ENCODE measurements around the gene HID1.

DNA sequence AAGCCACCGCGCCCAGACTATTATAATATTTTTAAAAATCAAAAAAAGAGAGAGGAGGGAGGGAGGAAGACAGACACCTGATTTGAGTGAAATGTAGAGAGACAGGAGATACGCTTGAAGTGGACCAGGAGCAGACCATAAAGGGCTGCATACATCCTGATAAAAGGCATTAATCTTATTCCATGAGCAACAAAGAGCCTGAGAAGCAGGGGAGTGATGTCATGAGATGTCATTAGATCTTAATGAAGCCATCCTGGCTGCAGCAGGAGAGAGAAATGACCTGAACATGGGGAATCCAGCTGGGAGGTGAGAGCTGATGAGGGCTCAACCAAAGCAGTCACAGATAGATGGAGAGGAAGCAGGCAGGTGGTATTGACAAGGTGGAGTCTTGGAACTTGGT, 5.2 kb upstream of the HID1 start:
- TF ChIP-seq EZH2phosphoT487 (IDR thresholded peaks at IDR 0.05; ENCODE audit: borderline replicate concordance) (no peak), POLR2A (IDR thresholded peaks at IDR 0.05; ENCODE audit: borderline replicate concordance, extremely low read depth, insufficient read depth, insufficient read length) (no peak), EGR1 (IDR thresholded peaks at IDR 0.05; ENCODE audit: low read depth) (no peak), JUND (IDR thresholded peaks at IDR 0.05) (no peak)
- TF ChIP-seq, protein P1, sequence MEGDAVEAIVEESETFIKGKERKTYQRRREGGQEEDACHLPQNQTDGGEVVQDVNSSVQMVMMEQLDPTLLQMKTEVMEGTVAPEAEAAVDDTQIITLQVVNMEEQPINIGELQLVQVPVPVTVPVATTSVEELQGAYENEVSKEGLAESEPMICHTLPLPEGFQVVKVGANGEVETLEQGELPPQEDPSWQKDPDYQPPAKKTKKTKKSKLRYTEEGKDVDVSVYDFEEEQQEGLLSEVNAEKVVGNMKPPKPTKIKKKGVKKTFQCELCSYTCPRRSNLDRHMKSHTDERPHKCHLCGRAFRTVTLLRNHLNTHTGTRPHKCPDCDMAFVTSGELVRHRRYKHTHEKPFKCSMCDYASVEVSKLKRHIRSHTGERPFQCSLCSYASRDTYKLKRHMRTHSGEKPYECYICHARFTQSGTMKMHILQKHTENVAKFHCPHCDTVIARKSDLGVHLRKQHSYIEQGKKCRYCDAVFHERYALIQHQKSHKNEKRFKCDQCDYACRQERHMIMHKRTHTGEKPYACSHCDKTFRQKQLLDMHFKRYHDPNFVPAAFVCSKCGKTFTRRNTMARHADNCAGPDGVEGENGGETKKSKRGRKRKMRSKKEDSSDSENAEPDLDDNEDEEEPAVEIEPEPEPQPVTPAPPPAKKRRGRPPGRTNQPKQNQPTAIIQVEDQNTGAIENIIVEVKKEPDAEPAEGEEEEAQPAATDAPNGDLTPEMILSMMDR (IDR thresholded peaks at IDR 0.05 in 2 of 3, conservative IDR thresholded peaks at IDR 0.05 in 1 of 3; ENCODE audit: borderline replicate concordance in 1 of 3, insufficient read depth in 1 of 3, low read depth in 2 of 3, low read length in 2 of 3) = no peak
- TF ChIP-seq, protein P2, sequence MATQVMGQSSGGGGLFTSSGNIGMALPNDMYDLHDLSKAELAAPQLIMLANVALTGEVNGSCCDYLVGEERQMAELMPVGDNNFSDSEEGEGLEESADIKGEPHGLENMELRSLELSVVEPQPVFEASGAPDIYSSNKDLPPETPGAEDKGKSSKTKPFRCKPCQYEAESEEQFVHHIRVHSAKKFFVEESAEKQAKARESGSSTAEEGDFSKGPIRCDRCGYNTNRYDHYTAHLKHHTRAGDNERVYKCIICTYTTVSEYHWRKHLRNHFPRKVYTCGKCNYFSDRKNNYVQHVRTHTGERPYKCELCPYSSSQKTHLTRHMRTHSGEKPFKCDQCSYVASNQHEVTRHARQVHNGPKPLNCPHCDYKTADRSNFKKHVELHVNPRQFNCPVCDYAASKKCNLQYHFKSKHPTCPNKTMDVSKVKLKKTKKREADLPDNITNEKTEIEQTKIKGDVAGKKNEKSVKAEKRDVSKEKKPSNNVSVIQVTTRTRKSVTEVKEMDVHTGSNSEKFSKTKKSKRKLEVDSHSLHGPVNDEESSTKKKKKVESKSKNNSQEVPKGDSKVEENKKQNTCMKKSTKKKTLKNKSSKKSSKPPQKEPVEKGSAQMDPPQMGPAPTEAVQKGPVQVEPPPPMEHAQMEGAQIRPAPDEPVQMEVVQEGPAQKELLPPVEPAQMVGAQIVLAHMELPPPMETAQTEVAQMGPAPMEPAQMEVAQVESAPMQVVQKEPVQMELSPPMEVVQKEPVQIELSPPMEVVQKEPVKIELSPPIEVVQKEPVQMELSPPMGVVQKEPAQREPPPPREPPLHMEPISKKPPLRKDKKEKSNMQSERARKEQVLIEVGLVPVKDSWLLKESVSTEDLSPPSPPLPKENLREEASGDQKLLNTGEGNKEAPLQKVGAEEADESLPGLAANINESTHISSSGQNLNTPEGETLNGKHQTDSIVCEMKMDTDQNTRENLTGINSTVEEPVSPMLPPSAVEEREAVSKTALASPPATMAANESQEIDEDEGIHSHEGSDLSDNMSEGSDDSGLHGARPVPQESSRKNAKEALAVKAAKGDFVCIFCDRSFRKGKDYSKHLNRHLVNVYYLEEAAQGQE (IDR thresholded peaks at IDR 0.05; ENCODE audit: low read depth) = no peak
